Smooth muscle cell of the coronary artery (primary cell): Measurements from ENCODE around the gene CHI3L2. TPM values are rescaled to one million over a fixed set of nuclear protein-coding genes. Genes with fewer than 3 reads are reported as not detected.

ENCODE experiments used
- total RNA-seq: library from RNA; depleted of rRNA; stranded (reverse); fragments of >200 nt; gene quantifications from 2 replicates; pipeline ENCODE4 v1.2.3, GENCODE V29; 2014; ENCODE audit warnings: low replicate concordance

CHI3L2 gene, protein sequence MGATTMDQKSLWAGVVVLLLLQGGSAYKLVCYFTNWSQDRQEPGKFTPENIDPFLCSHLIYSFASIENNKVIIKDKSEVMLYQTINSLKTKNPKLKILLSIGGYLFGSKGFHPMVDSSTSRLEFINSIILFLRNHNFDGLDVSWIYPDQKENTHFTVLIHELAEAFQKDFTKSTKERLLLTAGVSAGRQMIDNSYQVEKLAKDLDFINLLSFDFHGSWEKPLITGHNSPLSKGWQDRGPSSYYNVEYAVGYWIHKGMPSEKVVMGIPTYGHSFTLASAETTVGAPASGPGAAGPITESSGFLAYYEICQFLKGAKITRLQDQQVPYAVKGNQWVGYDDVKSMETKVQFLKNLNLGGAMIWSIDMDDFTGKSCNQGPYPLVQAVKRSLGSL
- 0.45 and 4.4 TPM in 2 replicates for total RNA-seq

GRCh38 chr1:111227434-111227833 is at the start of gene CHI3L2:
Gene CHI3L2 (plus strand): TSS chr1:111227713. CDS start chr1:111227730, 17 bp downstream.

GRCh38 chr1:111199881-111200801 is 27.4 kb upstream of the CHI3L2 start, which contains the start of gene DENND2D:
Gene DENND2D (minus strand): TSS chr1:111200646. CDS start chr1:111200459, 187 bp downstream.

DNA sequence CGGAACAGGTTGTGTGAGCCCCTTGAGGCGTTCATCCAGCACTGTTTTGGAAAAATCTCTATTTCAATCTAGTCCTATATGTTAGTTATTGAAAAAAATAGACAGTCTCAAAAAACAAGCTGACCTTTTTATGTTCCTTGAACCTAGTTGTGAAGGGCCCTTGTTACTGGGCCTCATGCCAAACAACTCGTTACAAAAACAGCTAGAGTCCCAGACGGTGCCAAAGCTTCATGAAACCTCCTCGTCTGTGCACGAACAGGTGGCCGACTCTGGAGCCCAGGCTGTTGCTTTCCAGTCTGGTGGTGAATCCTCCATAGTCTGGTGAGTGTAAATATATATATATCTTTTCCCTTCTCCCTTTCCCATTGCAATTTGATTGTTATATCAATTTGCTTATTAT is 63.1 kb downstream of the CHI3L2 start, which contains the start of gene CHIA:
Gene CHIA, plus strand, starts transcription at position 222 of the 400 bp plus-strand sequence. CDS start 19,617 bp downstream, outside the sequence.

Other genes starting within 250 kb of the CHI3L2 start
- gene DRAM2, start 87.6 kb upstream of the CHI3L2 start, total RNA-seq = 61.6 and 97.7 TPM in 2 replicates
- gene CEPT1, start 87.5 kb upstream of the CHI3L2 start, total RNA-seq = 28.8 and 34.0 TPM in 2 replicates
- gene DENND2D, start 27.1 kb upstream of the CHI3L2 start, total RNA-seq = 2.5 and 8.5 TPM in 2 replicates
- gene CHIA, start 63.1 kb downstream of the CHI3L2 start, total RNA-seq = not detected in 2 replicates
- gene OVGP1, start 200.0 kb downstream of the CHI3L2 start, total RNA-seq = 0.15 and 0.47 TPM in 2 replicates
- 28.8 and 33.7 TPM in 2 replicates for gene WDR77, start 221.5 kb downstream of the CHI3L2 start, total RNA-seq
- gene ATP5PB, start 221.8 kb downstream of the CHI3L2 start, total RNA-seq = 151 and 303 TPM in 2 replicates
- gene C1orf162, start 246.3 kb downstream of the CHI3L2 start, total RNA-seq = 0.08 and 0.35 TPM in 2 replicates